Transverse colon (tissue), 4 donors: ENCODE measurements around the gene CARHSP1. TPM values are rescaled to one million over a fixed set of nuclear protein-coding genes. Genes with fewer than 3 reads are reported as not detected.
"Not testable (repeated sequence)": the region's sequence is repeated elsewhere in the genome, so short reads cannot be mapped to it uniquely, and the experiment has no call there.

Experiments used
- DNase-seq: peaks from one replicate; pipeline ENCODE4 v3.0.0-alpha.2; 2019
- H3K27ac ChIP-seq, 4 donors: fragments of 200-600 bp; sonication (generic); 2 replicates each; pipeline ENCODE4 v1.5.1; 2016 to 2018; ENCODE audit warnings: inconsistent platforms in 4 of 4
- H3K27me3 ChIP-seq: fragments of 200-600 bp; sonication (generic); 2 replicates; pipeline ENCODE4 v1.5.1; 2017; ENCODE audit warnings: inconsistent platforms
- H3K36me3 ChIP-seq, 4 donors: fragments of 200-600 bp; sonication (generic); 2 replicates each; pipeline ENCODE4 v1.5.1; 2017 to 2019; ENCODE audit warnings: inconsistent platforms in 4 of 4
- H3K4me1 ChIP-seq, 4 donors: fragments of 200-600 bp; sonication (generic); 2 replicates each; pipeline ENCODE4 v1.5.1; 2017 to 2020; ENCODE audit warnings: inconsistent platforms in 4 of 4
- H3K4me3 ChIP-seq, 4 donors: fragments of 200-600 bp; sonication (generic); 1 replicate in 1 of 4; 2 replicates in 3 of 4; pipeline versions ENCODE4 v1.5.1 to v1.6.1; 2017 to 2019; ENCODE audit warnings: inconsistent platforms in 4 of 4
- H3K9me3 ChIP-seq, 2 donors: fragments of 200-600 bp; sonication (generic); 2 replicates each; pipeline ENCODE4 v1.5.1; 2017 to 2019; ENCODE audit warnings: inconsistent platforms in 2 of 2
- CTCF ChIP-seq, 5 experiments: fragments of 200-600 bp in 3 of 5; fragments of 450-650 bp in 2 of 5; sonication (generic) in 3 of 5; IDR thresholded peaks; 1 replicate in 2 of 5; 2 replicates in 3 of 5; pipeline ENCODE4 v1.5.1; 2016 to 2017; ENCODE audit warnings: antibody characterized with exemption in 5 of 5, inconsistent platforms in 3 of 5, mild to moderate bottlenecking in 2 of 5, moderate library complexity in 1 of 5
- EP300 ChIP-seq: sonication (generic); formaldehyde crosslinking; IDR thresholded peaks from one replicate; pipeline ENCODE4 v1.6.1; 2017; ENCODE audit warnings: antibody characterized with exemption, low read depth
- POLR2A ChIP-seq: fragments of 450-650 bp; IDR thresholded peaks from one replicate; pipeline ENCODE4 v1.6.1; 2016; ENCODE audit warnings: antibody characterized with exemption, mild to moderate bottlenecking, moderate library complexity
- POLR2AphosphoS5 ChIP-seq, 3 donors: sonication (generic); formaldehyde crosslinking; IDR thresholded peaks; one replicate each; pipeline ENCODE4 v1.6.1; 2016; ENCODE audit warnings: antibody characterized with exemption in 3 of 3
- WGBS, 2 donors: methylation state at CpG; one replicate each; pipeline ENCODE4 v1.1.5; 2018; ENCODE audit warnings: low coverage in 1 of 2; 5-methylcytosine and 5-hydroxymethylcytosine counted together
- in situ Hi-C, 4 donors: fragments of 200-750 bp; cut with MboI; loops; one replicate each; pipeline versions ENCODE4 v1.15.0 to v1.15.1; 2017; ENCODE audit warnings: low sequenced_read_pairs in 3 of 4, low pct_ligation_motif_present in 1 of 4, low pct_unique_long_range_greater_than_20kb in 1 of 4
- intact Hi-C: fragments of 100-400 bp; cut with DNase I; formaldehyde crosslinking; loops from one replicate; pipeline ENCODE4 v1.15.1; 2023; ENCODE audit warnings: low total_unique reads
- total RNA-seq, 4 donors: library from RNA; depleted of rRNA; stranded (reverse); fragments of >200 nt; gene quantifications; one replicate each; pipeline ENCODE4 v1.1.0, GENCODE V29; 2016

The CARHSP1 gene
- total RNA-seq, 4 donors from 2014 or later = 11.6 to 61.7 (median 39.6) TPM

- no peaks in the 10 kb centered on the region for H3K27me3 ChIP-seq
- H3K27ac ChIP-seq = no peak overlapping the region
- TF ChIP-seq POLR2A = no peak
- peaks cover 0 to 3% (median 0%) of the 10 kb centered on the region in 4 donors for H3K4me1 ChIP-seq
- no peaks in the 10 kb centered on the region for H3K9me3 ChIP-seq
- peaks cover 0 to 17% (median 4%) of the 10 kb centered on the region in 4 donors for H3K36me3 ChIP-seq
- H3K4me3 ChIP-seq = no peak overlapping the region
- intact Hi-C loops (no loop called here), in situ Hi-C loops (no loop called here)
- no peak for DNase-seq
- WGBS, 2 donors = 83 to 90% methylated on average over 3 to 26 of the region's 26 CpGs
Measured at GRCh38 chr16:8848231-8848938, 20.4 kb downstream of the CARHSP1 start.

- peaks cover 0 to 17% (median 3%) of the 10 kb centered on the region in 4 donors for H3K36me3 ChIP-seq
- in situ Hi-C loops = no loop called here
- no peaks in the 10 kb centered on the region for H3K27me3 ChIP-seq
- peaks cover 0 to 3% (median 0%) of the 10 kb centered on the region in 4 donors for H3K4me1 ChIP-seq
- no peaks in the 10 kb centered on the region for H3K9me3 ChIP-seq
- intact Hi-C loops = no loop called here
- 92% methylated on average over 14 of the region's 15 CpGs; no CpG with 5 or more reads in 1 of the 2 donors for WGBS, 2 donors
- no peak overlapping the region for H3K27ac ChIP-seq
- DNase-seq = no peak
- no peak overlapping the region for H3K4me3 ChIP-seq
- no peak for TF ChIP-seq EP300
- TF ChIP-seq POLR2AphosphoS5 (IDR thresholded peaks at IDR 0.05) = no peak
- TF ChIP-seq POLR2A = no peak
- TF ChIP-seq CTCF (IDR thresholded peaks at IDR 0.05) = no peak
Measured at GRCh38 chr16:8847623-8848022, 21.2 kb downstream of the CARHSP1 start.

GRCh38 chr16:8847145-8847544 lies 21.7 kb downstream of the CARHSP1 start:
- in situ Hi-C loops = no loop called here
- intact Hi-C loops = no loop called here
- H3K4me1 ChIP-seq = peaks cover 0 to 3% (median 0%) of the 10 kb centered on the region in 4 donors
- DNase-seq = no peak
- no peak overlapping the region for H3K27ac ChIP-seq
- no peaks in the 10 kb centered on the region for H3K27me3 ChIP-seq
- 82 to 88% methylated on average over 11 to 13 of the region's 13 CpGs for WGBS, 2 donors
- no peaks in the 10 kb centered on the region for H3K9me3 ChIP-seq
- TF ChIP-seq EP300 (no peak), CTCF (IDR thresholded peaks at IDR 0.05) (no peak), POLR2AphosphoS5 (IDR thresholded peaks at IDR 0.05) (no peak), POLR2A (no peak)
- H3K4me3 ChIP-seq = no peak overlapping the region
- peaks cover 0 to 17% (median 3%) of the 10 kb centered on the region in 4 donors for H3K36me3 ChIP-seq

GRCh38 chr16:8846401-8846932 lies 22.3 kb downstream of the CARHSP1 start:
- H3K4me3 ChIP-seq = no peak overlapping the region
- H3K4me1 ChIP-seq = peaks cover 0 to 3% (median 0%) of the 10 kb centered on the region in 4 donors
- H3K27ac ChIP-seq = no peak overlapping the region
- H3K36me3 ChIP-seq = peaks cover 0 to 17% (median 3%) of the 10 kb centered on the region in 4 donors
- TF ChIP-seq EP300 = no peak
- TF ChIP-seq POLR2AphosphoS5 (IDR thresholded peaks at IDR 0.05) = no peak
- no peak for TF ChIP-seq POLR2A
- DNase-seq = no peak
- 82 to 87% methylated on average over 7 to 10 of the region's 10 CpGs for WGBS, 2 donors
- intact Hi-C loops = no loop called here
- no peaks in the 10 kb centered on the region for H3K9me3 ChIP-seq
- in situ Hi-C loops = no loop called here
- no peaks in the 10 kb centered on the region for H3K27me3 ChIP-seq

GRCh38 chr16:8845699-8846298 lies 23.0 kb downstream of the CARHSP1 start:
- Histone ChIP-seq H3K36me3 (peaks cover 0 to 17% (median 3%) of the 10 kb centered on the region in 4 donors), H3K27me3 (no peaks in the 10 kb centered on the region), H3K4me3 (no peak overlapping the region), H3K4me1 (peaks cover 0 to 3% (median 0%) of the 10 kb centered on the region in 4 donors), H3K27ac (no peak overlapping the region), H3K9me3 (no peaks in the 10 kb centered on the region)
- 92 to 95% methylated on average over 4 to 7 of the region's 7 CpGs for WGBS, 2 donors
- TF ChIP-seq POLR2AphosphoS5 (IDR thresholded peaks at IDR 0.05) (no peak), POLR2A (no peak), CTCF (IDR thresholded peaks at IDR 0.05) (no peak), EP300 (no peak)
- DNase-seq = no peak
- intact Hi-C loops = no loop called here
- in situ Hi-C loops = no loop called here

GRCh38 chr16:8843296-8843695 lies 25.5 kb downstream of the CARHSP1 start:
- H3K27me3 ChIP-seq, intact Hi-C loops, H3K4me3 ChIP-seq, H3K27ac ChIP-seq, H3K36me3 ChIP-seq, DNase-seq, in situ Hi-C loops, H3K4me1 ChIP-seq, H3K9me3 ChIP-seq: not testable (repeated sequence)
- WGBS, 2 donors = 93% methylated on average over 10 of the region's 12 CpGs; no CpG with 5 or more reads in 1 of the 2 donors

GRCh38 chr16:8842016-8842415 lies 26.8 kb downstream of the CARHSP1 start:
- in situ Hi-C loops, H3K4me3 ChIP-seq, H3K27me3 ChIP-seq, H3K9me3 ChIP-seq, H3K4me1 ChIP-seq, intact Hi-C loops, DNase-seq, H3K36me3 ChIP-seq: not testable (repeated sequence)
- WGBS, 2 donors = 52 to 73% methylated on average over 3 to 4 of the region's 4 CpGs
- peak overlapping the region in 1 of 4 donors; percentile 34 for H3K27ac ChIP-seq
